Measurements from ENCODE around the gene C13orf42.

Gene C13orf42

GRCh38 chr13:51033421-51034185 is 77.5 kb downstream of the C13orf42 start:
- DNase-seq (ENCODE audit: low spot score), result no peak

DNA sequence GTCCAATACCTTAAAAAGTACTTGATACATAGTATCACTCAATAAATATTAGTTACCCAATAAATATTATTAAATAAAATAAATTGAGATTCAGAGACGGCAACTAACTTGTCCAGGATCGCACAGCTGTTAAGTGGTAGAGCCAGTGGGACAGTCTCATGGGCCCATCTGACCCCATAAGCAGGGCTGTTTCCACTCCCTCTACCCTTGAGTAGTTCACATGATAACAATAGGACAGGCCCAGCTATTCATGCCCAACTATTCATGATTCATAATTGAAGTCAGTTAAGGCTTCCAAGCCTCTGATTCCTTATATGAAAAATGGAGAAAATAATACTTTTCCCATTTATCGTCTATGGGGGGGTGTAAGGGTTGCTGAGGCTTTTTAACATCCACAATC is 78.2 kb downstream of the C13orf42 start:
- no peak for DNase-seq (ENCODE audit: low spot score)
